Keratinocyte (primary cell): Measurements from ENCODE around the gene SDK1. TPM values are rescaled to one million over a fixed set of nuclear protein-coding genes. Genes with fewer than 3 reads are reported as not detected.

Source experiments
- DNase-seq: peaks from one replicate; pipeline ENCODE4 v3.0.0-alpha.2; 2011; ENCODE audit warnings: low read depth, missing footprints, low spot score
- FAIRE-seq: peaks from 2 replicates; lab custom pipeline; 2011; peaks lifted over from hg19 to GRCh38; lab: Jason Lieb, UNC
- H2AFZ ChIP-seq: 2 replicates; pipeline ENCODE4 v1.6.0; 2012; ENCODE audit warnings: low read length, control low read depth, inconsistent platforms; ENCODE audit not compliant: control insufficient read depth
- H3K27ac ChIP-seq: 2 replicates; pipeline ENCODE4 v1.5.1; 2011; ENCODE audit warnings: low read length; ENCODE audit not compliant: control insufficient read depth, insufficient read depth
- H3K27me3 ChIP-seq: 3 replicates; pipeline ENCODE4 v1.6.0; 2011; ENCODE audit warnings: low read length; ENCODE audit not compliant: control insufficient read depth, insufficient read depth; ENCODE audit errors: extremely low read depth
- H3K36me3 ChIP-seq, 2 experiments: 2 replicates in 1 of 2; 3 replicates in 1 of 2; pipeline ENCODE4 v1.5.1; 2011; ENCODE audit warnings: low read length in 2 of 2, mild to moderate bottlenecking in 1 of 2; ENCODE audit not compliant: control insufficient read depth in 2 of 2, insufficient read depth in 2 of 2; ENCODE audit errors: extremely low read depth in 1 of 2
- H3K4me1 ChIP-seq: 3 replicates; pipeline ENCODE4 v1.5.1; 2011; ENCODE audit warnings: low read length; ENCODE audit not compliant: control insufficient read depth, insufficient read depth; ENCODE audit errors: extremely low read depth
- H3K4me2 ChIP-seq: 3 replicates; pipeline ENCODE4 v1.6.0; 2011; ENCODE audit warnings: low read depth, low read length; ENCODE audit not compliant: control insufficient read depth, insufficient read depth; ENCODE audit errors: extremely low read depth
- H3K4me3 ChIP-seq, 3 experiments: fragments of 200-600 bp in 1 of 3; sonication (generic) in 1 of 3; 2 replicates in 2 of 3; 3 replicates in 1 of 3; pipeline ENCODE4 v1.5.1; 2011 to 2016; ENCODE audit warnings: low read length in 3 of 3, mild to moderate bottlenecking in 3 of 3, control low read depth in 2 of 3, inconsistent platforms in 1 of 3, low read depth in 1 of 3, mixed read lengths in 1 of 3, mixed run types in 1 of 3, moderate library complexity in 1 of 3; ENCODE audit not compliant: control insufficient read depth in 2 of 3, insufficient read depth in 2 of 3; ENCODE audit errors: extremely low read depth in 1 of 3
- H3K79me2 ChIP-seq: 2 replicates; pipeline ENCODE4 v1.6.0; 2012; ENCODE audit warnings: low read length; ENCODE audit not compliant: control insufficient read depth, insufficient read depth
- H3K9ac ChIP-seq: 3 replicates; pipeline ENCODE4 v1.6.0; 2011; ENCODE audit warnings: low read length; ENCODE audit not compliant: control insufficient read depth, insufficient read depth; ENCODE audit errors: extremely low read depth
- H3K9me1 ChIP-seq: 3 replicates; pipeline ENCODE4 v1.6.0; 2011; ENCODE audit warnings: low read length; ENCODE audit not compliant: control insufficient read depth, insufficient read depth; ENCODE audit errors: extremely low read depth
- H3K9me3 ChIP-seq: 2 replicates; pipeline ENCODE4 v1.5.1; 2012; ENCODE audit warnings: low read depth, low read length; ENCODE audit not compliant: control insufficient read depth
- H4K20me1 ChIP-seq: 3 replicates; pipeline ENCODE4 v1.6.0; 2011; ENCODE audit warnings: low read length; ENCODE audit not compliant: control insufficient read depth, insufficient read depth; ENCODE audit errors: extremely low read depth
- CTCF ChIP-seq, 3 experiments: IDR thresholded peaks in 1 of 3; conservative IDR thresholded peaks in 1 of 3; optimal IDR thresholded peaks in 1 of 3; 2 replicates in 2 of 3; 3 replicates in 1 of 3; pipeline versions ENCODE3 to v1.5.1; 2011; ENCODE audit warnings: low read length in 3 of 3, mild to moderate bottlenecking in 3 of 3, moderate library complexity in 2 of 3, control low read depth in 1 of 3, inconsistent platforms in 1 of 3; ENCODE audit not compliant: insufficient read depth in 2 of 3; ENCODE audit errors: extremely low read depth in 1 of 3
- EZH2 ChIP-seq: IDR thresholded peaks from one replicate; pipeline ENCODE4 v1.6.1; 2012; ENCODE audit warnings: inconsistent platforms, mild to moderate bottlenecking, low read length, moderate library complexity
- dilution Hi-C: fragments of 300-500 bp; cut with MboI; formaldehyde crosslinking; loops from one replicate; pipeline ENCODE4 v1.7.0; 2020; ENCODE audit warnings: low sequenced_read_pairs; ENCODE audit not compliant: extremely low pct_ligation_motif_present
- polyA plus RNA-seq, 5 experiments: library from polyadenylated mRNA; depleted of rRNA in 3 of 5; stranded (reverse) in 3 of 5; stranded (forward) in 1 of 5; unstranded in 1 of 5; fragments of >200 nt; gene quantifications; 1 replicate in 1 of 5; 2 replicates in 3 of 5; 3 replicates in 1 of 5; pipeline versions ENCODE4 v1.2.1 to v1.2.3, GENCODE V29; 2011 to 2012; ENCODE audit warnings: missing spikeins in 2 of 5, low read depth in 1 of 5, low replicate concordance in 1 of 5

Gene SDK1
- polyA plus RNA-seq, 1 donor (not counting 4 experiments of a cell fraction or from before 2014, with no cell fraction given) = 0.66 TPM

- H2AFZ ChIP-seq = no peak overlapping the region
- no peak for TF ChIP-seq CTCF (optimal IDR thresholded peaks at IDR 0.05 in 1 of 3, IDR thresholded peaks at IDR 0.05 in 1 of 3, conservative IDR thresholded peaks at IDR 0.05 in 1 of 3; ENCODE audit: extremely low read depth in 1 of 3, insufficient read depth in 2 of 3, low read length in 3 of 3)
- no peak for TF ChIP-seq EZH2
- H3K79me2 ChIP-seq = no peaks in the 10 kb centered on the region
- DNase-seq (no peak), FAIRE-seq (peak; percentile 44)
- no peak overlapping the region for H3K9ac ChIP-seq
- no peaks in the 10 kb centered on the region for H3K27me3 ChIP-seq
- dilution Hi-C loops = no loop called here
- no peak overlapping the region for H3K4me3 ChIP-seq
- no peaks in the 10 kb centered on the region for H4K20me1 ChIP-seq
- H3K4me2 ChIP-seq = no peak overlapping the region
- H3K4me1 ChIP-seq = peaks cover 24% of the 10 kb centered on the region
- H3K9me3 ChIP-seq = no peaks in the 10 kb centered on the region
- peaks cover 0 to 4% of the 10 kb centered on the region in 2 experiments for H3K36me3 ChIP-seq
- H3K27ac ChIP-seq = no peak overlapping the region
- H3K9me1 ChIP-seq = no peaks in the 10 kb centered on the region
These were observed 652.1 kb downstream of the SDK1 start for GRCh38 chr7:3953133-3953532.

GRCh38 chr7:3953946-3954345 lies 652.9 kb downstream of the SDK1 start:
- DNase-seq = no peak
- Histone ChIP-seq H2AFZ (no peak overlapping the region), H3K27me3 (no peaks in the 10 kb centered on the region), H3K36me3 (peaks cover 0 to 4% of the 10 kb centered on the region in 2 experiments), H3K9me3 (no peaks in the 10 kb centered on the region), H3K4me3 (no peak overlapping the region), H3K79me2 (no peaks in the 10 kb centered on the region), H3K9ac (no peak overlapping the region), H3K9me1 (no peaks in the 10 kb centered on the region), H4K20me1 (no peaks in the 10 kb centered on the region), H3K4me2 (no peak overlapping the region), H3K27ac (no peak overlapping the region), H3K4me1 (peaks cover 19% of the 10 kb centered on the region)
- TF ChIP-seq EZH2 (no peak), CTCF (optimal IDR thresholded peaks at IDR 0.05 in 1 of 3, IDR thresholded peaks at IDR 0.05 in 1 of 3, conservative IDR thresholded peaks at IDR 0.05 in 1 of 3; ENCODE audit: extremely low read depth in 1 of 3, insufficient read depth in 2 of 3, low read length in 3 of 3) (no peak)
- no peak for FAIRE-seq
- dilution Hi-C loops = no loop called here
